Brain microvascular endothelial cell (primary cell): ENCODE results near the gene SNX32.

Experiments
- DNase-seq: peaks from one replicate; pipeline ENCODE4 v3.0.0-alpha.2; 2020
- H3K27ac ChIP-seq: fragments of 250-450 bp; sonication (Bioruptor Pico); 2 replicates; pipeline ENCODE4 v1.5.1; 2020; ENCODE audit warnings: mild to moderate bottlenecking, moderate library complexity
- H3K27me3 ChIP-seq: fragments of 250-450 bp; sonication (Bioruptor Pico); replicated peaks from 2 replicates; pipeline ENCODE4 v1.5.1; 2020; ENCODE audit warnings: mild to moderate bottlenecking
- H3K36me3 ChIP-seq: fragments of 250-450 bp; sonication (Bioruptor Pico); replicated peaks from 2 replicates; pipeline ENCODE4 v1.5.1; 2020; ENCODE audit warnings: mild to moderate bottlenecking
- H3K4me3 ChIP-seq: 2 replicates; pipeline ENCODE4 v1.5.1; 2011; ENCODE audit warnings: low read depth, mild to moderate bottlenecking, control low read depth, low read length, moderate library complexity
- CTCF ChIP-seq: IDR thresholded peaks from 2 replicates; pipeline ENCODE4 v1.5.1; 2011; ENCODE audit warnings: low read depth, mild to moderate bottlenecking, moderate library complexity, low read length, control low read depth, inconsistent platforms; ENCODE audit errors: missing control alignments
- in situ Hi-C: cut with HindIII; loops from 2 replicates; pipeline ENCODE4 v1.10.0; 2017; ENCODE audit warnings: low sequenced_read_pairs, low pct_ligation_motif_present

Gene SNX32

GRCh38 chr11:65794570-65795510 is 38.9 kb upstream of the SNX32 start:
- Histone ChIP-seq H3K36me3 (no peaks in the 10 kb centered on the region), H3K27ac (no peak overlapping the region), H3K4me3 (no peak overlapping the region), H3K27me3 (peaks cover 2% of the 10 kb centered on the region)
- no peak for TF ChIP-seq CTCF
- DNase-seq = no peak
- in situ Hi-C loops = no loop called here

GRCh38 chr11:65796726-65797601 is 36.8 kb upstream of the SNX32 start:
- Histone ChIP-seq H3K36me3 (no peaks in the 10 kb centered on the region), H3K27ac (no peak overlapping the region), H3K4me3 (no peak overlapping the region), H3K27me3 (peaks cover 2% of the 10 kb centered on the region)
- no peak for DNase-seq
- in situ Hi-C loops = no loop called here
- no peak for TF ChIP-seq CTCF

- Histone ChIP-seq H3K36me3 (no peaks in the 10 kb centered on the region), H3K4me3 (no peak overlapping the region), H3K27me3 (peaks cover 2% of the 10 kb centered on the region), H3K27ac (no peak overlapping the region)
- no peak for DNase-seq
- no peak for TF ChIP-seq CTCF
- in situ Hi-C loops = no loop called here
Observed at GRCh38 chr11:65797711-65798110, 36.1 kb upstream of the SNX32 start.

GRCh38 chr11:65798882-65799281 is 34.9 kb upstream of the SNX32 start:
- peaks cover 9% of the 10 kb centered on the region for H3K27me3 ChIP-seq
- TF ChIP-seq CTCF = no peak
- no peak overlapping the region for H3K27ac ChIP-seq
- in situ Hi-C loops = no loop called here
- no peak overlapping the region for H3K4me3 ChIP-seq
- no peaks in the 10 kb centered on the region for H3K36me3 ChIP-seq
- no peak for DNase-seq

GRCh38 chr11:65801153-65801987 is 32.4 kb upstream of the SNX32 start:
- Histone ChIP-seq H3K27me3 (peaks cover 13% of the 10 kb centered on the region), H3K36me3 (no peaks in the 10 kb centered on the region), H3K27ac (no peak overlapping the region), H3K4me3 (no peak overlapping the region)
- in situ Hi-C loops = no loop called here
- no peak for DNase-seq
- no peak for TF ChIP-seq CTCF
